ENCODE results near the gene ZNF354C. TPM values are rescaled to one million over a fixed set of nuclear protein-coding genes. Genes with fewer than 3 reads are reported as not detected.

ZNF354C gene
- total RNA-seq, 4 donors from 2014 or later: 1.9 to 3.5 (median 2.8) TPM

DNA sequence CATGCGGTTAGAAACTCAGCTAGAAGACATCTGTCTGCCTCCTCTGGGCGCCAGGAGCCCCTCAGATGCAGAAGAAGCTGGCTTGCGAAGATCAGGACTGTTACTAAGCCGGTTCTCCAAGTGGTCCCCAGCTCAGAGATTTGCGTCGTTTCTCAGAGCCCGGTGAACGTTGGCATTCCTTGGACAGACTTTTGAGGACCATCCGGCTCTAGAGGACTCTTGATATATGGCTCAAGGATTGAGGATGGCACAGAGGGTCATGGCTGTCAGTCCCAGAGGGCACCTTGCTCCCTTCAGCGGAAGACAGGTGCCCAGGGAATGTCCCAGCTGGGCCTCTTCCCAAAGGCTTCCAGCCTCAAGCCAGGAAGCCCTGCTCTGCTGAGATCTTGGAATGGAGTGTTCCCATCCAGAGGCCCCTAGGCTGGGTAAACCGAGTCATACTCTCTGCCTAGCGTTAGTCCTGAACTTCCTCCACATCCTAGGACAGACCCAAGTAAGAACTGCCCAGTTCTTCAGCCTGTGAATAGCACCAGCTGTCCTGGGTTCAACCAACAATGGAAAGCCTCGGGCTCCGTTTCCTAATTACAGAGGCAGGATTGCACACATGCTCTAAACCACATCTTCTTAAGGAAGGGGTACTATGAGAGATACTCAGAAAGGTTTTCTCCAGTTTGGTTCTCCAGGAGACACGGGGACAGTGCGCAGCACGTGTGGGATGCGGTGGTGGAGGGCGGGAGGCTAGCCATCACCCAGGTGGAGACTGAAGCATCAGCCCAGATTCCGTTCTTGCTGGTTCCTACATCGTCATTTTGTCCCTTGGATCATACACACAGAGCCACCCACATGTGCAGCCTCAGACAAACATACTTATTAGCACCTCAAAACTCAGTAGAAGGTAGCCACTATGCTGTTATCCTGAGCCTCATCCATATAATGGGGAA lies 51.4 kb downstream of the ZNF354C start:
- H3K9me3 ChIP-seq: peaks cover 38% of the 10 kb centered on the region
- WGBS: 88% methylated on average over 16 of the region's 21 CpGs

DNA sequence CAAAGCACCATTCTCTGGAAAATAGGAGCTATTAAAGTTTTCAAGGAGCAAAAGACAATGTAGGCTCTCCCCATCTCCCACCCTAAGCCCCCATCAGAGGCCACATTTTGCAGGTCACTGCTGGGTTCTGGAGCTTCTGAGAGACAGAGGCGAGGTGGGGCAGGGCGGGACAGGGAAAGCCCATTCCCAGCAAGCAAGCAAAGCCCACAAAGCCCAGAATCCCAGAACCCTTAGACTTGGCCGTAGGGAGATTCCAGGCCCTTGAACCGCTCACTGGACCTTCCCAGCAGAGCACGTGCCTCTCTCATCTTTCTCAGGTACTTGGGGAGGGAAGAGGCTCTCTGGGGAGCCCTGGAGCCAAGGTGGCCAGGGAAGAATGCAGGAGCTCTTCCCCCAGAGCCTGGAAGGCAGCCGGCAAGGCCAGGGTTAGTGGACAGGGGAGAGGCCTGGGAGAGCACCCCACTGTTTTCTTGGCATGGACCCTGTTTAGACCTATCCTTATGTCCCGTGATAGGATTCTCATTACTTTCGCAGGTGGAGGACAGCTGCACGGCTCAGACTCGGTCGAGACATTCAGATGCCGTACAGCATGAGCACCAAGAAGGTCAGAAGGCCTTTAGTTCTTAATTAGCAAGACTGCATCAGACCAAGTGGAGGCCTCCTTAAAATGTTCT lies 52.4 kb downstream of the ZNF354C start:
- peaks cover 32% of the 10 kb centered on the region for H3K9me3 ChIP-seq
- TF ChIP-seq CTCF (IDR thresholded peaks at IDR 0.05) (no peak), POLR2A (IDR thresholded peaks at IDR 0.05) (no peak), POLR2AphosphoS5 (IDR thresholded peaks at IDR 0.05) (no peak), EP300 (IDR thresholded peaks at IDR 0.05) (no peak)
- H3K4me3 ChIP-seq: no peak overlapping the region
- DNase-seq (ENCODE audit: low spot score in 2 of 2): no peak
- no peak overlapping the region for H3K27ac ChIP-seq
- WGBS: 96% methylated on average over 11 of the region's 12 CpGs
- peaks cover 4% of the 10 kb centered on the region for H3K36me3 ChIP-seq
- no peaks in the 10 kb centered on the region for H3K27me3 ChIP-seq
- no peaks in the 10 kb centered on the region for H3K4me1 ChIP-seq

More for the DNA sequence above, 51.4 kb downstream of the ZNF354C start:
- Histone ChIP-seq H3K4me3 (no peak overlapping the region), H3K27ac (no peak overlapping the region), H3K27me3 (no peaks in the 10 kb centered on the region), H3K4me1 (no peaks in the 10 kb centered on the region), H3K36me3 (peaks cover 4% of the 10 kb centered on the region)
- DNase-seq (ENCODE audit: low spot score in 2 of 2): no peak
- TF ChIP-seq POLR2A (IDR thresholded peaks at IDR 0.05): no peak
- TF ChIP-seq POLR2AphosphoS5 (IDR thresholded peaks at IDR 0.05): no peak
- TF ChIP-seq CTCF (IDR thresholded peaks at IDR 0.05): no peak
- TF ChIP-seq EP300 (IDR thresholded peaks at IDR 0.05): no peak

DNA sequence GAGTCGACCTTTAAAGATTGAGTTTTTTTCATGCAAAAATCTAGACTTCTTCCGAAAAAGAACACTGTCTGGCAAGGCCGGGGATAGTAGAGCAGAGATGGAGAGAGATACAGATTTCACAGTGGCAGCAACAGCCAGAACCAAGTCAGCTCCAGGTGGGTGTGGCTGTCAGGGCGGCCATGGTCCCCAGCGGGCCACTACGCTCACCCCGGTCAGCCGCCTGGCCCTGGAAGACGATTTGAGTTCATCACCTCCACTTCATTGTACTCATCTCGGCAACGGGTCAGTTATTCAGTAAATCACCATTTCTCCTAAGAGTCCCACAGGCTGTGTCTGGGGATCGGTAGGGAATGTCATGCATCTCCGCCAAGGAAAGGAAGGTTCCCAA lies 53.0 kb downstream of the ZNF354C start:
- Histone ChIP-seq H3K27me3 (no peaks in the 10 kb centered on the region), H3K9me3 (peaks cover 31% of the 10 kb centered on the region), H3K27ac (no peak overlapping the region), H3K4me3 (no peak overlapping the region), H3K36me3 (peaks cover 4% of the 10 kb centered on the region), H3K4me1 (no peaks in the 10 kb centered on the region)
- TF ChIP-seq POLR2A (IDR thresholded peaks at IDR 0.05): no peak
- no peak for TF ChIP-seq POLR2AphosphoS5 (IDR thresholded peaks at IDR 0.05)
- no peak for TF ChIP-seq CTCF (IDR thresholded peaks at IDR 0.05)
- no peak for TF ChIP-seq EP300 (IDR thresholded peaks at IDR 0.05)
- DNase-seq (ENCODE audit: low spot score in 2 of 2): peak in 1 of 2 donors; percentile 41
- WGBS: 93% methylated on average over 13 of the region's 13 CpGs

DNA sequence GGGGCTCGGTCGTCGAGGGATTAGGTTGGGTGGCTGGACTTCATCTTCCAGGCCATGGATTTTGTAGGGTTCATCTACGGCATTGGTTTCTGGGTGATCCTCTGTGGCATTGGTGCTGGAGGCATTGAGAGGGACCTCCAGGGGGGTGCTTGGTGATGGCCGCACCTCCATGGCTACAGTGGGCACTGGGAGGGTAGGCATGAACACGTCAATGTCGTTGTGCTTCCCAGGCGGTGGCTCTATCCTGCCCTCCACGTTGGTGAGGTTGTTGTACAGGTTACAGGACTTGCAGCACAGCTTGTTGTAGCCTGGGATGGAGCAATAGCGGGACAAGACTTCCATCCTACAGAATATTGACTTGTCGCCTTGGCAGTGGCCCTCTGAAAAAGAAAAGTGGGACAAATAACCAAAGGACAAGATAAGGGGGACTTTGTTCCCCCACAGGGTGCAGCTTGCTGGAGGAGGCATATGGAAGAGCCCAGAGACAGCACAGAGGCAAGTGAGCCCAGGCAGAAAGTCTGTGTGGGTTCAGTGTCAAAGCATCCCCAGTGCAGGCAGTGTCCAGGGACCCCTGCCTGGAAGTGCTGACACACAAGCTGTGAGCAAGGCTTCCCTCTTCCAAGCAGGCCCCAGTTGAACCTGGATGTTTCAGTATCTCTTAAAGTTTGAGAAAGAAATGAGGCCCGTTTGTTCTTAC lies 53.9 kb downstream of the ZNF354C start:
- no peak for TF ChIP-seq POLR2A (IDR thresholded peaks at IDR 0.05)
- no peak for TF ChIP-seq EP300 (IDR thresholded peaks at IDR 0.05)
- TF ChIP-seq CTCF (IDR thresholded peaks at IDR 0.05): no peak
- TF ChIP-seq POLR2AphosphoS5 (IDR thresholded peaks at IDR 0.05): no peak
- Histone ChIP-seq H3K4me3 (no peak overlapping the region), H3K27ac (no peak overlapping the region), H3K4me1 (no peaks in the 10 kb centered on the region), H3K9me3 (peaks cover 25% of the 10 kb centered on the region), H3K36me3 (peaks cover 4% of the 10 kb centered on the region), H3K27me3 (no peaks in the 10 kb centered on the region)
- DNase-seq (ENCODE audit: low spot score in 2 of 2): peak in 1 of 2 donors; percentile 59
- WGBS: 91% methylated on average over 11 of the region's 12 CpGs

All from suprapubic skin (tissue), 4 donors.